ENCODE measurements around the gene ZMYND8.

ZMYND8 gene

DNA sequence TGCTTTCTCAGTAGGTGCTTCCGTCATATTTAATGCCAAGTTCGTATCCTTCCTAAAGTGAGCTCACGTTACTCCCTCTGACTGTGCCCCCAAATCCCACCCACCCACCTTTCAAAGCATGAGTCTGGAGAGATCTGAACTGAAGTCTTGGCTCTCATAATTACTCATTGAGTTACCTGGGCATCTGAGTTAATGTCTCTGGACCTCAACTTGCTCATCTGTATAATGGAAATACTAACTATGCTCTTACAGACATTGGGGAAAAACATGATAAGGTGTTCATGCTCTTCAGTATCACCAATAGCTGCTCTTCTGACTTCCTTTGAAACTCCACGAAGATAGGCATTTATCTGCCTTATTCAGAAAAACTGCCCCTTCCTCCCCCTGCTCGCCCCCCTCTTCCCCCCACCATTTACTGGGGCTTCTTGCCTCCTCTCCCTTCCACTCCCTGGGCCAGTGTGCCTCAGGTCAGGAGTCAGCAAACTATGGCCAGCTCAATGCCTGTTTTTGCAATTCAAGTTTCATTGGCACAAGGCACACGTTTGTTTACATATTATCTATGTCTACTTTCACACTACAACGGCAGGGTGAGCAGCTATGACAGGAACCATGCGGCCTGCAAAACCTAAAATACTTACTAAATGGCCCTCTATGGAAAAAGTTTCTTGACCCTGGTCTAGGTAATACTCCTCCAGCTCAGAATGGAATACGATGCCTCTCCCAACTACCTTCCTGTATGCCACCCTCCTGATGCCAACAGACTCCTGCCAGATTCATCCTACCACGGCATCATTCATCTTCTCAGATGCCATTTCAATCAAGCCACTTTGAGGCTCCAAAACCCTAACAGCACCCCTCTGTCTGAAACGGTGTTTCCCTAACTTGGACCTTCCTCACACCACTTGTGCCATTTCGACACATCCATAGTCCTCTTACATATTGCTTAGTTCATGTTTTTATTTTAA, 138.7 kb downstream of the ZMYND8 start:
- TF ChIP-seq, protein P1, sequence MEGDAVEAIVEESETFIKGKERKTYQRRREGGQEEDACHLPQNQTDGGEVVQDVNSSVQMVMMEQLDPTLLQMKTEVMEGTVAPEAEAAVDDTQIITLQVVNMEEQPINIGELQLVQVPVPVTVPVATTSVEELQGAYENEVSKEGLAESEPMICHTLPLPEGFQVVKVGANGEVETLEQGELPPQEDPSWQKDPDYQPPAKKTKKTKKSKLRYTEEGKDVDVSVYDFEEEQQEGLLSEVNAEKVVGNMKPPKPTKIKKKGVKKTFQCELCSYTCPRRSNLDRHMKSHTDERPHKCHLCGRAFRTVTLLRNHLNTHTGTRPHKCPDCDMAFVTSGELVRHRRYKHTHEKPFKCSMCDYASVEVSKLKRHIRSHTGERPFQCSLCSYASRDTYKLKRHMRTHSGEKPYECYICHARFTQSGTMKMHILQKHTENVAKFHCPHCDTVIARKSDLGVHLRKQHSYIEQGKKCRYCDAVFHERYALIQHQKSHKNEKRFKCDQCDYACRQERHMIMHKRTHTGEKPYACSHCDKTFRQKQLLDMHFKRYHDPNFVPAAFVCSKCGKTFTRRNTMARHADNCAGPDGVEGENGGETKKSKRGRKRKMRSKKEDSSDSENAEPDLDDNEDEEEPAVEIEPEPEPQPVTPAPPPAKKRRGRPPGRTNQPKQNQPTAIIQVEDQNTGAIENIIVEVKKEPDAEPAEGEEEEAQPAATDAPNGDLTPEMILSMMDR (IDR thresholded peaks at IDR 0.05; ENCODE audit: extremely low read depth, missing control alignments) = no peak
- DNase-seq (ENCODE audit: low spot score) = no peak

DNA sequence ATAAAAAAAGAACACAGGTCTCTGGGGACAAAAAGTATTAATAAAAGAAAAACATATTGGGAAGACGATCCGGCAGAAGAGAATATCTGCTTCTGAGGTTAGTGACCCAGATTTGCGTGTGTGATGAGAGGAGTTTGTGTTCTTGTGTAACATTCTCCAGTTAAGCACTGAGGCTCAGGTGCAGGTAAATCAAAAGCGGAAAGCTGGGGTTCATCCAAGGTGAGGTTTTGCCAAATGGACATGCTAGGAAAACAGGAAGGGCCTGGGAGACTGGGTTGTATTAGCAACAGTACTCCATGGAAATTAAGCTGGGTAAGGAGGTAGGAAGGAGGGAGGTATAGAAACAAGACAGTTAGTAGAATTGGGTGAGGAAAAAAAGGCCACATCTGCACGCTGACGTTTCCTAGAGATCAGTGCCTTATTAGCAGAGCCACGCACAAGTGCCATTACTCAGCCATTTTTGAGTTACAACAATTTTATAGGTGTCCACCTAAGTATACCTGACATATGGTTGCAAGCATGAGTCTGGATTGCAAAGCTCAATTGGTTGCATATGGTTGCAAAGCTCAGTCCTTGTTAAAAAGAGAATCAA, 139.6 kb downstream of the ZMYND8 start:
- TF ChIP-seq, protein P1 (IDR thresholded peaks at IDR 0.05; ENCODE audit: extremely low read depth, missing control alignments) = no peak
- no peak for DNase-seq (ENCODE audit: low spot score)

DNA sequence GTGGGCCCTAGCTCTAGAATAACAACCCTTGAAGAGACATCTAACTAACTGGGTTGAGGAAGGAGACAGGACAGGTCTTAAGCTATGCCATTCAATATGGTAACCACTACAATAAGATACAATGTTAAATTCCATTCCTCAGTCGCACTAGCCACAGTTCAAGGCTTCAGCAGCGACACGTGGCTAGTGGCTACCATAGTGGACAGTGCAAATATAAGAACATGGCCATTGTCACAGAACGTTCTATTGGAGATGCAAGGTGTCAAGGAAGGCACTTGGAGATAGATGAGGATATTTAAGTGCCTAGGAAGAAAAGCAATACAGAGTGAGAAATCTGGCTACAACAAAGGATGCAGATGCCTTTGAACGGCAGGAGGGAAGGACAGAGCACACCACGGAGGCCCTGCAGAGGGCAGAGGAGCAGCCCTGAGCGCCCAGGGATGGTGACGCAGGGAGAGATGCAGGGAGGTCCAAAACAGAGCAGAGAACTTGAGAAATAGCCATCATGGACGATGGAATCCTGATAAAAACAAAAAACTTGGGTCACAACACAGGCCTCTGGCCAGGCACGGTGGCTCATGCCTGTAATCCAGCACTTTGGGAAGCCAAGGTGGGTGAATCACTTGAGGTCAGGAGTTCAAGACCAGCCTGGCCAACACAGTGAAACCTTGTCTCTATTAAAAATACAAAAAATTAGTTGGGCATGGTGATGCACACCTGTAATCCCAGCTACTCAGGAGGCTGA, 140.7 kb downstream of the ZMYND8 start:
- TF ChIP-seq, protein P1 (IDR thresholded peaks at IDR 0.05; ENCODE audit: extremely low read depth, missing control alignments) = no peak
- DNase-seq (ENCODE audit: low spot score) = no peak

DNA sequence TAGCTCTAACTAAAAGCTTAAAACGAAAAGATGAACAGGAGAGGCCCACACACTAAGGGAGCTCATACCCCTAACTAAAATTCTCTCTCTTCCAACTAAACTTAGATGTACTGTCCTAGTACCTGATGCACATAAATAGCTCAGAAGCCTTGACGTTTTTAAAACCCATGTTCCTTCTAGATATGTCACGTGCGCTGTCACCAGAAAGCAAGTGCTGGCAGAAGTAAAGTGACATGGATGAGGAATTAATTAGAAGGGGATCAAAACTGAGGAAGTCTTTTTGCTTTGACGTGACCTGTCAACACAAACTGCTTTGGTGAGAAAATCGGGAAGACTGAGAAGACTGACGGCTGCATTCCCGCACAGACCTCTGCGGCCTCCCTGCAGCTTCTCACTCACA, 142.5 kb downstream of the ZMYND8 start:
- TF ChIP-seq, protein P1 (IDR thresholded peaks at IDR 0.05; ENCODE audit: extremely low read depth, missing control alignments) = no peak
- no peak for DNase-seq (ENCODE audit: low spot score)

DNA sequence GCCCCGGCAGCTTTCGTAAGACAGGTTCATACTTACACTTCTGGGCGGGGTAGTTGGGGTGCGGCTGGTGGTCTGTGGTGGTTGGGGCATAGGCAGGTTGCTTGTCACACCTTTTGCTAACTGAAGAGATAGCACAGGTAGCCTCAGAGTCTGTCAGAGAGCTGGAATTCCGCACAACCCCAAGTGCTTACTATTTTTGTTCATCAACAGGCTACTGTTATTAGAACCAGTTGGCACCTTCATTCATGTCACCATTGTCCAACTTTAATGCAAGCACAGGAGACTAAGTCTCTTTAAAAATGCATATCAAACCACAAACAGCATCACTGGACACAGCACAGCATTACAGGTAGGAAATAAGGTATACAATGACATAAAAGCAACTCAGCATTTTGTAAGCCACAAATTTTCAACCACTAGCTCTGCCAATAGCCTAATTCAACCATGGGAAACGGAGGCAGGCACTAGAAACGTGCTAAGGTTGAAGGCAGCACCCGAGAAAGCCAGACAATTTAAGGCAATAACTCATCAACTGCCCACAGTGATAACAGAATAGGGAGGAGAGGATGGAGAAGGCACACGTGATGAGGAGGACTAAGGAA, 143.8 kb downstream of the ZMYND8 start:
- TF ChIP-seq, protein P1 (IDR thresholded peaks at IDR 0.05; ENCODE audit: extremely low read depth, missing control alignments) = no peak

DNA sequence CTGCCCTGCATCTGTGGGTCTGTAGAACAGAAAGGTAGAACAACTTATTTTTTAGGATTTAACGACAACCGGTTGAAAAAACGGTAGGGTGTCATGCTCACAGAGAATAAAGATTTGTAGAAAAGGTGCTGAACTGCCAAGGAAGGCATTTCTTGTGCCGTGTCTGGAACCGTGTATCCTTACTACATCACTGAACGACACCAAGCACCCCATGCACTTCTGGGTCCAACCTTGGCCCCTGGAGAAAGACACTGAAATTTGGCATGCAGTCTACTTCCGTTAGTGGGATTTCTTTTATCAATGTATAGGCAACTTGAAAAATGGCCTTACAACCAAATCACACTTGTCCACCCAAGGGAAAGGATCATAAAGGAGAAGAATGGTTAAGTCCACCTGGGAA, 145.5 kb downstream of the ZMYND8 start:
- TF ChIP-seq, protein P1 (IDR thresholded peaks at IDR 0.05; ENCODE audit: extremely low read depth, missing control alignments) = no peak
- no peak for DNase-seq (ENCODE audit: low spot score)

More for the DNA sequence above, 143.8 kb downstream of the ZMYND8 start:
- no peak for DNase-seq (ENCODE audit: low spot score)

Data from GM20000 (cell line).